Activated naive CD4-positive, alpha-beta T cell (primary cell): ENCODE measurements around the gene TRIM24.
"Not testable (repeated sequence)": the region's sequence is repeated elsewhere in the genome, so short reads cannot be mapped to it uniquely, and the experiment has no call there.

ENCODE experiments used
- DNase-seq, 4 experiments: peaks; one replicate each; lab custom pipeline; 2025; lab: John Stamatoyannopoulos, UW

TRIM24 gene

DNA sequence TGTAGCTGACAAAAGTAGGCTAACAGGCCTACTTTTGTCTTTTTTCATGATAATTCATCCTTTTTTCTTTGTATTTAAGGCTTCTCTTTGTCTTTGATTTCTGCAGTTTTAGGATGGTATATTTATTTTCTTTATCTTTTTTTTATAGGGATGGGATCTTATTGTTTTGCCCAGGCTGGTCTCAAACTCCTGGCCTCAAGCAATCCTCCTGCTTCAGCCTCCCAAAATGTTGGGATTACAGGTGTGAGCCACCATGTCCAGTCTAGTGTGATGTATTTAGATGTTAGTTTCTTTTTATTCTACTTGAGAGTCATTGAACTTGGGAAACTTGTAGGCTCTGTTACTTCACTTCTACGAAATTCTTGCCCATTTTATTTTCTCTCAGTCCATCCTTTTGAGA, 35.4 kb downstream of the TRIM24 start:
- no peak for DNase-seq

DNA sequence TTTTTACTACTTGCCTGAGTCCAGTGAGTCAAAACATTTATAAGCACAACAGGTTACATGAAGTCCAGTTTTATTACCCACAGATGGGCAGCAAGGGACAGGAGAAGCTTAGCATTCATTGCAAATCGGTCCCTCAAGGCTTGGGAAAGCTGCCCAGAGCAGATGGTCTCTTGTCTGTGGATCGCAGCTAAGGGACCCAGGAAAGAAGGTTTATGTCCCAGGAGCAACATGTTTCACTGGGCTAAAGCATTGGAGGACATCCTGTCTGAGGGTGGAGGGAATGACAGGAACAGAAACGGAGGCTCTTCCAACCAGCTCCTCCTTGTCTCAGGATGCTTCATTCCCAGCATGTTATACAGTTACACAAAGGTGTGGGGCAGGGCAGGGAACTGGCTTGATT, 39.3 kb downstream of the TRIM24 start:
- DNase-seq: no peak

DNA sequence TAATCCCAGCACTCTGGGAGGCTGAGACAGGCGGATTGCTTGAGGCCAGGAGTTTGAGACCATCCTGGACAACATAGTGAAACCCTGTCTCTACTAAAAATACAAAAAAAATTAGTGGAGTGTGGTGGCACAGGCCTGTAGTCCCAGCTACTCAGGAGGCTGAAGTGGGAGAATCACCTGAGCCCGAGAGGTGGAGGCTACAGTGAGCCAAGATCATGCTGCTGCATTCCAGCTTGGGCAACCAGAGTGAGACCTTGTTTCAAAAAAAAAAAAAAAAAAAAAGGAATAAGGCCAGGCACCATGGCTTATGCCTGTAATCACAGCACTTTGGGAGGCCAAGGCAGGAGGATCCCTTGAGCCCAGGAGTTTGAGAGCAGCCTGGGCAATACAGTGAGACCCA, 40.2 kb downstream of the TRIM24 start:
- DNase-seq: not testable (repeated sequence)

DNA sequence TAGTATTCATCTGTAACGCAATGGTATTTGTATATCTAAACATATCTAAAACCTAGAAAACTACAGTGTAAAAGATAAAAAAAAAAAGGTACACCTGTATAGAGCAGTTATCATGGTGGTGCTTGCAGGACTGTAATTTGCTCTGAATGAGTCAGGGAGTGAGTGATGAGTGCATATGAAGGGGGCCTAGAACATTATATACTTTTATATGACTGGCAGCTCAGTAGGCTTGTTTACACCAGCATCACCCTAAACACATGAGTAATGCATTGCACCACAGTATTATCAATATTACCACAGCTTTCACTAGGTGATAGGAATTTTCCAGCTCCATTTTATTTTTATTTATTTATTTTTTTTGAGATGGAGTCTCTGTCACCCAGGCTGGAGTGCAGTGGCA, 40.8 kb downstream of the TRIM24 start:
- no peak for DNase-seq

DNA sequence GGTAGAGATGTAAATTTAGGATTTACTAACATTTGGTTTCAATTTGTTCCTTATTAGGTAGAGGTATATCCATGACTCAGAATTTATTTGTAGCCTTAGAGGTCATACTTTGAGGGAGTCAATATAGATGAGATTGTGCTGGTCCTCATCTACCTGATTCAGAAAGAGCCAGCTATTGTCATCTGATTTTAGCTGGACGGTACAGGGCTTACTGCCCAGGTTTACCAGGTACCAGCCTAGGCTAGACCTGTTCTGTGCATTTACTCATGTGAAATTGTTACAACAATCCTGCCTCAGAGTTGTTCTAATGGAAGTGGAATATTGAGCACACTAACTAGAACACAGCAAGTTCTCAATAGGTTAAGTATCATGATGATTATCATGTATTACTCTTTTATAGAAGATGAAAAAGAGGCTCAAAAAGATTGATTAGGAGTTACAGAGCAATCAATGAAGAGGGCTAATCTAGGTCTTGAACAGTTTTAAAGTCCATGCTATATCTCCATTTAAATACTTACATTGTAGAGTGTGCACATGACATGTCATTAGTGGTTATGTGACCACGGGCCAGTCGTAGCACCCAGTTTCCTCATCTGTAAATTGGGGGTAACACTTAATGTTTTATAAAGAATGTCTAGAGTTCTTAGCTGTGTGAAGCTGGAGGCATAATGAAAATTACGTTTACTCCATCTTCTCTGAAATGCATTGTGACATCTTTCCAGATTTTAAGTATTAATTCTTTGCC, 42.1 kb downstream of the TRIM24 start:
- no peak for DNase-seq

DNA sequence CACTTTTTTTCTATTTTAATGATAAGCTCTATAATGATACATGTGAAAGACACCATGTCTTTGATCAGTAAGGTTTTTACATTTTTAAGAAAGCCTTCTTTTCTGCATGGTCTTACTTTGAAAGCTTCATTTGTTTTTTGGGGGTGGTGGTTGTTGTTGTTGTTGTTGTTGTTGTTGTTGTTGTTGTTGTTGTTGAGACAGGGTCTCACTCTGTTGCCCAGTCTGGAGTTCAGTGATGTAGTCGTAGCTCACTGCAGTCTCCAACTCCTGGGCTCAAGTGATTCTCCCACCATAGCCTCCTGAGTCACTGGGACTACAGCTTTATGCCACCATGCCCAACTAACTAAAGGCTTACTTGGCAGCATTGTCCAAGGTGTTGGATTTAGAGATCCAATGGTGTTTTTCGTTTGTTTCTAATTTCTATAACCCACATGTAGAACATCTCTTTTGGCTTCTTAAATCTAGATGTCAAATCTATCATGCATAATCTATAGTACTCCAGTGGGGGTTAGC, 45.4 kb downstream of the TRIM24 start:
- DNase-seq: no peak

DNA sequence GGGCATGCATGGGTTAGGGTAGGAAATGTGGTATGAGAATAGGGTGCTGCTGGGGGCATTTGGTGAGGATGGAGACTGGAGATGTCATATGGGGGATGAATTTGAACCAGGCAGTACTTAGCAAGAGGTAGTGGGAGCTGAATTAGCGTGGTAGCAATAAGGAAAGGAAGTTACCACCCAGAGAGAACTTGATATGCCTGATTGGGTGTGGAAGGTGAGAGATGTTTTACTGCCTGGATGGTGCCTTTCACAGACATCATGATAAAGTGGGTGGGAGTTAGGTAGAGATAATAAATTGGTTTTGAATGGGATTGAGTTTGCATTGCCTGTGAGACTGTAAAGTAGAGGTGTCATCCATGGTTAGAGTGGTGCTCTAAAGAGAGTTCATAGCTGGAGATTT, 46.7 kb downstream of the TRIM24 start:
- DNase-seq: no peak

DNA sequence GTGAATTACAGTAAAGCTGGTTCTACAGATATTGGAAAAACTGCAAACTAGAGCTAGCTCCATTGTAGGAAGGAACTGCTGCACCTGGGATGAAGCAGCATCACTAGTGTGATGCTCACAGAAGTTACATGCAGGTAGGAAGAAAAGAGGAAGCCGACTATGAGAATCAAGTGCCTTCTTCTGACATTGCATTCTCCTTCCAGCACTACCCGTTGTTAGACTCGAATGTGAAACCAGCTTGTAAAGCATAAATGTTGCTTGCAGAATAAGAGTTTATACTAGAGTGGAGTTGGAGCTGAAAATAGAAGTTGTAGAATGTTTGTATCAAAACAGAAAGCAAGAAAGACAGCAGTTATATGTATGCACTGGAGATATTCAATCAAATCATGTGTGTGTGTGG, 49.9 kb downstream of the TRIM24 start:
- DNase-seq: no peak

DNA sequence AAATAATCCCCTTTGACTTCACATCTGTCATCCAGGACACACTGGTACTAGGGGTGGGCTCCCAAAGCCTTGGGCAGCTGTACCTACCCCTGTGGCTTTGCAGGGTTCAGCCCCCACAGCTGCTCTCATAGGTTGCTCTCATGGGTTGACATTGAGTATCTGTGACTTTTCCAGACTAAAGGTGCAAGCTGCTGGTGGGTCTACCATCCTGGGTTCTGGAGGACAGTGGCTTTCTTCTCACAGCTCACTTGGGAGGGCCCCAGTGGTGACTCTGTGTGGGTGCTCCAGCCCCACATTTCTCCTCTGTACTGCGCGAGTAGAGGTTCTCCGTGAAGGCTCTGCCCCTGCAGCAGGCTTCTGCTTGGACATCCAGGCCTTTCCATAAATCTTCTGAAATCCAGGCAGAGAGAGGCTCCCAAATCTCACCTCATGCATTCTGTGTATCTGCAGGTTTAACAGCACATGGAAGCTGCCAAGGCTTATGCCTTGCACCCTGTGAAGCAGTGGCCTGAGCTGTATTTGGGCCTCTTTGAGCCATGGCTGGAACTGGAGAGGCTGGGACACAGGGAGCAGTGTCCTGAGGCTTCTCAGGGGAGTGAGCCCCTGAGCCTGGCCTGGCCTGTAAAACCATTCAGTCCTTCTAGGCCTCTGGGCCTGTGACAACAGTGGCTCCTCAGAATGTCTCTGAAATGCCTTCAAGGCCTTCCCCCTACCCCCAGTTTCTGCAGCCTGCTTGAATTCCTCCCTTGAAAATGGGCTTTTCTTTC, 52.2 kb downstream of the TRIM24 start:
- no peak for DNase-seq

DNA sequence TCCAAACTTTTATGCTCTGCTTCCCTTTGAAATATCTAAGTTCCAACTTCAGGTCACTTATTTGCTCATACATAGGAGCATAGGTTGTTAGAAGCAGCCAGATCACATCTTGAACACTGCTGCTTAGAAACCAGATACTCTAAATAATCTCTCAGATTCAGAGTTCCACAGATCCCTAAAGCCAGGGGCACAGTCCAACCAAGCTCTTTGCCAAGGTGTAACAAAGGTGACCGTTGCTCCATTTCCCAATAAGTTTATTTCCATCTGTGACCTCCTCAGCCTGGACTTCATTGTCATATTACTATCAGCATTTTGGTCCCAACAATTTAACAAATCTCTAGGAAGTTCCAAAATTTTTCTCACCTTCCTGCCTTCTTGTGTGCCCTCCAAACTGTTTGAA, 52.8 kb downstream of the TRIM24 start:
- no peak for DNase-seq

DNA sequence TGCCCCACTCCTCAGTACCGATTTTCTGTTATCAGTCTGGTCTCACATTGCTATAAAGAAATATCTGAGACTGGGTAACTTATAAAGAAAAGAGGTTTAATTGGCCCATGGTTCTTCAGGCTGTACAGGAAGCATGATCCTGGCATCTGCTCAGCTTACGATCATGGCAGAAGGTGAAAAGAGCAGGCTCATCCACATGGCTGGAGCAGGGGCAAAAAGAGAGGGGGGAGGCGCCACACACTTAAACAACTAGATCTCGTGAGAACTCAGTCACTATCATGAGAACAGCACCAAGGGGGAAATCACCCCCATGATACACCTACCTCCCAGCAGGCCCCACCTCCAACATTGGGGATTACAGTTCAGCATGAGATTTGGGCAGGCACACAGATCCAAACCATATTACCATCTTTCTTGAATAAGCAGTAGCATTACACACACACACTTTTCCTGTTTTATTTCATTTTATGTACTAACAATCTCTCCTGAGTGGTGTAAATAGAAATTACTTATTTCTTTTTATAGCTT, 53.3 kb downstream of the TRIM24 start:
- no peak for DNase-seq

DNA sequence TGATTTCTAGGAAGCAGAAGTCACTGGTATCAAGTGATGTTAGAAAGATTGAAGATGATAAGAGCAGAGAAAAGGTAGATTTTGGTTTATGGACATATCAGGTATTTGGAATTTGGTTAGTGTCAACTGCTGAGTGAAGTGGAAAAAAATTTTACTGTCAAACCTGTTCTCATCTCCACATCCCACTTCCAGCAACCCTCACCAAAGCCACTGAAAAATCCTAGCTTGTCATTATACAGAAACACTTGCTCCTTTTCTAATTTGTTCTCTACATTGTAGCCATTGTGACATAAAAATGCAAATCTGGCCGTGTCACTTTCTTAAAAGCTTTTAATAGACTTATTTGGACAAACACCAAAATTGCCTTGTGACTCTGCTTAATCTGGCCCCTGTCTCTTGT, 54.0 kb downstream of the TRIM24 start:
- DNase-seq: no peak

DNA sequence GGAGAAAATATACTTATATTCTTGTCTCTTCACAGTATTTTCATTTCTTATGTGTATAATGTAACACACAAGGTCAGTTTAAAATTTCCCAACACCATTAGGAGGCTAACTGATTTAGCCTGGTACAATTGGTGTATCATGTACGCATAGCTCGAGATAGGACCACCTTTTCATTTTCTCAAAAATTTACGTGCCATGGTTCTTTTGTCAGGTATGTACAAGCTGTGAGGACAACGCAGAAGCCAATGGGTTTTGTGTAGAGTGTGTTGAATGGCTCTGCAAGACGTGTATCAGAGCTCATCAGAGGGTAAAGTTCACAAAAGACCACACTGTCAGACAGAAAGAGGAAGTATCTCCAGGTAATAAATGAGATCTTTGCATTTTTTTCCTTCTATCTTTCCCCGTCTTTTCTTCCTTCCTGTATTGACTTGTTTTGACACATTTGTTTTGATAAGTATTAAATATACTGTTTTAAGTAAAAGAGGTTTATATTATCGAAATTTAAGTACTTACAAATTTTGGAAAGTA, 55.0 kb downstream of the TRIM24 start:
- DNase-seq: no peak

DNA sequence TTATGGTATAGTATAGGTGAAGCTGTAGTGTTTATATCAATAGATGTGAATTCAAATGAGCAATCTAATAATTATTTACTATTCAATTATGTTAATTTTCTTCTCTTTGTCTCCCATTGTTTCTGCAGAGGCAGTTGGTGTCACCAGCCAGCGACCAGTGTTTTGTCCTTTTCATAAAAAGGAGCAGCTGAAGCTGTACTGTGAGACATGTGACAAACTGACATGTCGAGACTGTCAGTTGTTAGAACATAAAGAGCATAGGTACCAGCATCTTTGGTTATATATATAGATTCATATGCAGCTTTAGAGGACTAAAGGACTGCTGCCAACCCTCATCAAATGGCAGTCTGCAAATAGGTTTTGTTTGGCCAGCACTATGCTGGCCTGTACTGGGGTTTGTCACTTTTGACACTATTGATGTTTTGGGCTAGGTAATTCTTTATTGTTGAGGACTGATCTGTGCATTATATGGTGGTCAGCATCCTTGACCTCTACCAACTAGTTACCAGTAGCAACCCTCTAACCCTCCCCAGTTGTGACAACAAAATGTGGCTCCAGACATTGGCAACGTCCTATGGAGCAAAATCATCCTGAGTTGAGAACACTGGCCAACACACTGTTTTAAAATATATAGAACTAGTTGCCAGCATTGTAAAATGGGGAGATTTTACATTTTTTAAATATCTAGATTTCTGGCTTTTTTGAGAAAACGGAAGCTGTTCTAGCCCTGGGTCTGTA, 59.2 kb downstream of the TRIM24 start:
- DNase-seq: no peak

DNA sequence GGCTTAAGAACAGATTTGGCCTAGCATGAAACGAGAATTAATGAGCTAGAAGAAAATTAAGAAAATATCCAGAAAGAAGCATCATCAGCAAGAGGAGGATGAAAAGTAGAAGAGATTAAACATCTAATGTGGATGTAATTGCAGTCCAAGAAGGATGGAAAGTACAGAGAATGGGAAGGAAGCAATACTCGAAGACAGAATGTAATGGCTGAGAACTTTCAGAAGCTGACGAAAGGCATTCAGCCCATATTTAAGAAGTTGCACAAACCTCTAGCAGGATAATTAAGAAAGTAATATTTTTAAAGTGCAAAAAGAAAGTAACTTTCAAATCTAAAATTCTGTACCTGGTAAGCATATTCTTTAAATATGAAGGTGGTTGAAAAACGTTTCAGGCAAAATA, 60.7 kb downstream of the TRIM24 start:
- no peak for DNase-seq

DNA sequence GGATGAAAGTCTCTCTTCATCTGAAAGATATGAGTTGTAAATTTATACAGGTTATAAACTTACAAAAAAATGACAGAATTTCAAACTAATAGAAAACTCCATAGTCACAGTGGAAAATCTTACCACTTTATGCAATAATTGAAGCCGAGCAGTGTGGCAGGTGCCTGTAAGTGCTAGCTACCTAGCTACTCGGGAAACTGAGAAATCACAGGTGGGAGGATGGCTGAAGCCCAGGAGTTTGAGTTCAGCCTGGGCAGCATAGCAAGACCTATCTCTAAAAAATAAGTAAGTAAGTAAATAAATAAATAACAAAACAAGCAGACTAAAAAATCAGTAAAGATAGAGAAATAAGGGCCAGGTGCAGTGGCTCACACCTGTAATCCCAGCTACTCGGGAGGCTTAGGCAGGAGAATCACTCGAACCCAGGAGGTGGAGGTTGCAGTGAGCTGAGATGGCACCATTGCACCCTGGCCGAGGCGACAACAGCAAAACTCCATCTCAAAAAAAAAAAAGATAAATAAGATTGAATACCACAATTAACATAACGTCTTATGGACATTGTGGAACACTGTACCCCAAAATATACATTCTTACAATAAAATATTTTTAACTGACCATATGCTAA, 61.9 kb downstream of the TRIM24 start:
- DNase-seq: no peak

DNA sequence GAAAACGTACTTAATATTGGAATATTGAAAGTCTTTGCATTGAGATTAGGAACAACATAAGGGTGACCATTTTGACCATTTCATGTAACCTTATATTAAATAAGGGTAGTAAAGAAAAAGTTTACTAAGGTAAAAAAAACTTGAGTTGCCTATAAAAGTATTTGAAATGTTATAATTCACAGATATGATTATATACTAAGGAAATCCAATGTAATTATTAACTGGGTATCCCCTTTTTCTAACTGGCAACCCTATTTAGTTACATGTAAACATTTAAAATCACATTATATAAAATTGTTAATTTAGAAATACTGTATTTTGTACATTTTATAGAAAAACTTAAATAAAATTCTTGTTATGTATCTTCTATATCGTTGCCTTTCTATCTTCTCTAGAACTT, 64.2 kb downstream of the TRIM24 start:
- DNase-seq: no peak

DNA sequence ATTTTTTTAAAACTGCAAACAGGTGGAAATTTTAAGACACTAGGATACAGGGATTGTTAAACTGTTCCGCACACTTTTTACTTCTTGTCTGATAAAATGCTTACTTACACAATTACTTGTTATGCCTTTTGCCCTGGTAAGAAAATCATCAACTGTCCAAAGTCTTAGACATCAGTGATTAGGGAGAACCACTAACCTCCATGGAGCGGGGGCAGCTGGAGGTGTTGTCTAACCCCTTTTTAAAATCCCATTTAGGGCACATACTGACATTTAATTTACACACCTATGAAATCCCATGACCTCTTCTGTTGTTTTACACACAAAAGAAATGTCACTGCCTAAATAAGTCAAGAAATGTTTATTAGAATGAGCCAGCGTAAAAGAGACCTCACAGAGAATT, 65.7 kb downstream of the TRIM24 start:
- no peak for DNase-seq

DNA sequence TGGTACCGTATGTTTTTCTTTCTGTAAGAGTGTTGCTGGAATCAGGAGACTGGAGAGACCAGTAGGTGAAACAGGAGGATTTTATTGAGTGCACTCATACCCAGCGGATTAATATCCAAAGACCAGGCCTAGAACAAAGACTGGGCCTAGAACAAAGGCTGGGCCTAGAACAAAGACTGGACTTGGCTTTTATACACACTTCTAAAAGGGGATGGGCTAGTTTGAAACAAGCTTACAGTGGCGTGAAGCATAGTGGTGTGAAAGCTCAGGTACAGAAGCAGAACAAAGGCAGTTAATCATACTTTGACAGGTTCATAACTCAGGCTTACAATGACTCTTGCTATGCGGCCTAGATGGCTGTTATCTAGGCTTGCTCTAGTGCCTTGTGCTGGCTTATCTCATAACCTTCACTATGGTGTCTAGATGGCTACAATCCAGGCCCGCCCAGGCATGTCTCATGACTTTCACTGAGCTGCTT, 67.7 kb downstream of the TRIM24 start:
- DNase-seq: no peak

DNA sequence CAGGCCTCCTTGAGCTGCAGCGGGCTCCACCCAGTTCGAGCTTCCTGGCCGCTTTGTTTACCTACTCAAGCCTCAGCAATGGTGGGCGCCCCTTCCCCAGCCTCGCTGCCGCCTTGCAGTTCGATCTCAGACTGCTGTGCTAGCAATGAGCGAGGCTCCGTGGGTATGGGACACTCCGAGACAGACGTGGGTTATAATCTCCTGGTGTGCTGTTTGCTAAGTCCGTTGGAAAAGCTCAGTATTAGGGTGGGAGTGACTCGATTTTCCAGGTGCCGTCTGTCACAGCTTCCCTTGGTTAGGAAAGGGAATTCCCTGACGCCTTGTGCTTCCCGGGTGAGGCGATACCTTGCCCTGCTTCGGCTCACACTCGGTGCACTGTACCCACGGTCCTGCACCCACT, 76.8 kb downstream of the TRIM24 start:
- not testable (repeated sequence) for DNase-seq

DNA sequence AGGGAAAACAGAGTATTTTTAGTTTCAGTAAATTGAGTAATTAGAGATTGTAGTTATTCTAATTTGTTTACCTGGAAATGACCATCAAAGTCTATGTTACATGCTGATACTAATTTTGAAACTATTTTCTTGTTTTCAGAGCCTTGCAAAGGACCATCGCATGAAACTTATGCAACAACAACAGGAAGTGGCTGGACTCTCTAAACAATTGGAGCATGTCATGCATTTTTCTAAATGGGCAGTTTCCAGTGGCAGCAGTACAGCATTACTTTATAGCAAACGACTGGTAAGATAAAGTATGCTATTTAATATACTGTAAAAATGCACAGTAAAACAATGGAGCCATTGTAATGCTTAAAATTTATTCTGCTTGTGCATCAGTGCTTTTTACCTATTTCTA, 78.5 kb downstream of the TRIM24 start:
- no peak for DNase-seq
